ENCODE results near the gene CDK18. TPM values are rescaled to one million over a fixed set of nuclear protein-coding genes. Genes with fewer than 3 reads are reported as not detected.

The CDK18 gene
- total RNA-seq, 2 donors from 2014 or later = 58.1 to 88.7 TPM

GRCh38 chr1:205571747-205572146 lies 67.3 kb downstream of the CDK18 start:
- H3K27me3 Mint-ChIP-seq (ENCODE audit: insufficient read depth) = peaks cover 82% of the 10 kb centered on the region
- Histone ChIP-seq H3K27ac (ENCODE audit: low read depth, low read length) (no peak overlapping the region), H3K4me1 (ENCODE audit: control insufficient read depth, insufficient read depth, low read length) (peaks cover 6% of the 10 kb centered on the region), H3K9ac (ENCODE audit: extremely low read depth, low read length, poor library complexity, severe bottlenecking) (no peak overlapping the region), H3K27me3 (ENCODE audit: control insufficient read depth, insufficient read depth, low read length, poor library complexity, severe bottlenecking) (peaks cover 95% of the 10 kb centered on the region), H3K36me3 (ENCODE audit: control insufficient read depth, insufficient read depth, low read length) (no peaks in the 10 kb centered on the region), H3K9me3 (ENCODE audit: control insufficient read depth, low read length) (no peaks in the 10 kb centered on the region), H3K4me3 (ENCODE audit: low read length) (no peak overlapping the region)
- no peak for DNase-seq
- no peaks in the 10 kb centered on the region for H3K36me3 Mint-ChIP-seq (ENCODE audit: low read depth)
- peaks cover 16% of the 10 kb centered on the region for H3K4me1 Mint-ChIP-seq
- TF ChIP-seq, protein P1, sequence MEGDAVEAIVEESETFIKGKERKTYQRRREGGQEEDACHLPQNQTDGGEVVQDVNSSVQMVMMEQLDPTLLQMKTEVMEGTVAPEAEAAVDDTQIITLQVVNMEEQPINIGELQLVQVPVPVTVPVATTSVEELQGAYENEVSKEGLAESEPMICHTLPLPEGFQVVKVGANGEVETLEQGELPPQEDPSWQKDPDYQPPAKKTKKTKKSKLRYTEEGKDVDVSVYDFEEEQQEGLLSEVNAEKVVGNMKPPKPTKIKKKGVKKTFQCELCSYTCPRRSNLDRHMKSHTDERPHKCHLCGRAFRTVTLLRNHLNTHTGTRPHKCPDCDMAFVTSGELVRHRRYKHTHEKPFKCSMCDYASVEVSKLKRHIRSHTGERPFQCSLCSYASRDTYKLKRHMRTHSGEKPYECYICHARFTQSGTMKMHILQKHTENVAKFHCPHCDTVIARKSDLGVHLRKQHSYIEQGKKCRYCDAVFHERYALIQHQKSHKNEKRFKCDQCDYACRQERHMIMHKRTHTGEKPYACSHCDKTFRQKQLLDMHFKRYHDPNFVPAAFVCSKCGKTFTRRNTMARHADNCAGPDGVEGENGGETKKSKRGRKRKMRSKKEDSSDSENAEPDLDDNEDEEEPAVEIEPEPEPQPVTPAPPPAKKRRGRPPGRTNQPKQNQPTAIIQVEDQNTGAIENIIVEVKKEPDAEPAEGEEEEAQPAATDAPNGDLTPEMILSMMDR (conservative IDR thresholded peaks at IDR 0.05) = no peak
- 71% methylated on average over 4 of the region's 4 CpGs; no CpG with 5 or more reads in 1 of the 2 experiments for WGBS, 2 experiments (ENCODE audit: insufficient coverage in 1 of 2, insufficient read length in 1 of 2)
- no peaks in the 10 kb centered on the region for H3K9me3 Mint-ChIP-seq
- H3K4me3 Mint-ChIP-seq = no peak overlapping the region
- H3K27ac Mint-ChIP-seq = no peak overlapping the region

DNA sequence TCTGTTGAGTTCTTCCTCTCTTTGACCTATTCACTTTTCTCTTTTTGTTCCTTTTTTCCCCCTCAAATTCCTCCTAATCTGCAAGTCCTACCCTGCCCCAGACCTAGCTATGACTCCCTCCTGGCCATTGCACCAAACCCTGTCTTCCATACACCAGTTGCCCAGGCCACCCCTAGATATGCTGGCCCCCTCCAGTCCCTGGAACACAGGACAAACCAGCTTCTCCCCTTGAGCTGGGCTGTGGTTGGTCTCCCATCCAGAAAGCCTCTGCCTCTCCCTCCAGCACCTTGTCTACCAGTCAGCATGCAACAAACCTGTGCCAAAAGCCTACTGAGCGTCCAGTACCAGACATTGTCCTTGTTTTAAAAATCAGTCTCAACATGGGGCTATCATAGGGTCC lies 68.0 kb downstream of the CDK18 start:
- Histone ChIP-seq H3K4me3 (ENCODE audit: low read length) (no peak overlapping the region), H3K27me3 (ENCODE audit: control insufficient read depth, insufficient read depth, low read length, poor library complexity, severe bottlenecking) (peaks cover 95% of the 10 kb centered on the region), H3K9ac (ENCODE audit: extremely low read depth, low read length, poor library complexity, severe bottlenecking) (no peak overlapping the region), H3K4me1 (ENCODE audit: control insufficient read depth, insufficient read depth, low read length) (peaks cover 6% of the 10 kb centered on the region), H3K27ac (ENCODE audit: low read depth, low read length) (no peak overlapping the region), H3K36me3 (ENCODE audit: control insufficient read depth, insufficient read depth, low read length) (no peaks in the 10 kb centered on the region), H3K9me3 (ENCODE audit: control insufficient read depth, low read length) (no peaks in the 10 kb centered on the region)
- Mint-ChIP-seq H3K4me3 (peak overlapping the region; percentile 11), H3K36me3 (ENCODE audit: low read depth) (no peaks in the 10 kb centered on the region), H3K27me3 (ENCODE audit: insufficient read depth) (peaks cover 82% of the 10 kb centered on the region), H3K9me3 (no peaks in the 10 kb centered on the region), H3K4me1 (peaks cover 16% of the 10 kb centered on the region), H3K27ac (peak overlapping the region; percentile 12)
- 87 to 100% methylated on average over 1 of the region's 1 CpG for WGBS, 2 experiments (ENCODE audit: insufficient coverage in 1 of 2, insufficient read length in 1 of 2)
- DNase-seq = no peak
- TF ChIP-seq, protein P1 (conservative IDR thresholded peaks at IDR 0.05) = no peak

DNA sequence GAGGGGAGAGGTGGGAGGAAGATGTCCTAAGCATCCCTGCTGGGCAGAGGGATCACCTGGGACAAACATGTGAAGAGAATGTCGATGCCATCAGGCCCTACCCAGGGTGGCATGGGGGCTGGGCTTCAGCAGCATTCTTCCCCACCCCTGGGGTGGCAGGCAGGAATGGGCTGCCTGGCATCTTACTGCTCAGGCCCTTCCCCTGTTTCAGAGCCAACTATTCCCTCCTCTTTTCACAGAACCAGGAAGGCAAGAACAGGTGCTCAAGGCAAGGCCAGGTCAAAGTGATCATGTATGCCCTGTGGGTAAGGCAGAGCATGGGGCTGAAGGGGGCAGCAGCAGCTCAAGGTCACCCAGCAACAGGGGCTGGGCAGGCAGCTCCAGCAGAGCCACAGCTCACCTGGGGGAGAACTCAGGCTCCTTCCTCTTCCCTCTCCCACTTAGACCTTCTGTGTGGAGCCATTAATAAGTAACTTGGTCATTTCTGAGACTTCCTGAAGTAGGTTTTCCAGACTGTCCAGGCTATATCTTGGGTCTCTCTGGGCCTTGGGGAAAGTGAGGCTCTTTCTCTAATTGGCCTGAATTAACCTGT lies 70.9 kb downstream of the CDK18 start:
- no peak overlapping the region for H3K27ac Mint-ChIP-seq
- Histone ChIP-seq H3K4me3 (ENCODE audit: low read length) (no peak overlapping the region), H3K4me1 (ENCODE audit: control insufficient read depth, insufficient read depth, low read length) (peaks cover 12% of the 10 kb centered on the region), H3K9ac (ENCODE audit: extremely low read depth, low read length, poor library complexity, severe bottlenecking) (no peak overlapping the region), H3K36me3 (ENCODE audit: control insufficient read depth, insufficient read depth, low read length) (no peaks in the 10 kb centered on the region), H3K27me3 (ENCODE audit: control insufficient read depth, insufficient read depth, low read length, poor library complexity, severe bottlenecking) (peaks cover 96% of the 10 kb centered on the region), H3K27ac (ENCODE audit: low read depth, low read length) (no peak overlapping the region), H3K9me3 (ENCODE audit: control insufficient read depth, low read length) (no peaks in the 10 kb centered on the region)
- DNase-seq = no peak
- no peak overlapping the region for H3K4me3 Mint-ChIP-seq
- peaks cover 77% of the 10 kb centered on the region for H3K27me3 Mint-ChIP-seq (ENCODE audit: insufficient read depth)
- TF ChIP-seq, protein P1 (conservative IDR thresholded peaks at IDR 0.05) = no peak
- H3K36me3 Mint-ChIP-seq (ENCODE audit: low read depth) = no peaks in the 10 kb centered on the region
- peaks cover 20% of the 10 kb centered on the region for H3K4me1 Mint-ChIP-seq
- WGBS, 2 experiments (ENCODE audit: insufficient coverage in 1 of 2, insufficient read length in 1 of 2) = 79 to 83% methylated on average over 1 of the region's 1 CpG
- no peaks in the 10 kb centered on the region for H3K9me3 Mint-ChIP-seq
